ENCODE data around the gene SEC31A. TPM values are rescaled to one million over a fixed set of nuclear protein-coding genes. Genes with fewer than 3 reads are reported as not detected.

SEC31A gene
- total RNA-seq, 4 donors from 2014 or later = 95.2 to 112 (median 105) TPM

- TF ChIP-seq POLR2A (IDR thresholded peaks at IDR 0.05) = no peak
- TF ChIP-seq, protein P1, sequence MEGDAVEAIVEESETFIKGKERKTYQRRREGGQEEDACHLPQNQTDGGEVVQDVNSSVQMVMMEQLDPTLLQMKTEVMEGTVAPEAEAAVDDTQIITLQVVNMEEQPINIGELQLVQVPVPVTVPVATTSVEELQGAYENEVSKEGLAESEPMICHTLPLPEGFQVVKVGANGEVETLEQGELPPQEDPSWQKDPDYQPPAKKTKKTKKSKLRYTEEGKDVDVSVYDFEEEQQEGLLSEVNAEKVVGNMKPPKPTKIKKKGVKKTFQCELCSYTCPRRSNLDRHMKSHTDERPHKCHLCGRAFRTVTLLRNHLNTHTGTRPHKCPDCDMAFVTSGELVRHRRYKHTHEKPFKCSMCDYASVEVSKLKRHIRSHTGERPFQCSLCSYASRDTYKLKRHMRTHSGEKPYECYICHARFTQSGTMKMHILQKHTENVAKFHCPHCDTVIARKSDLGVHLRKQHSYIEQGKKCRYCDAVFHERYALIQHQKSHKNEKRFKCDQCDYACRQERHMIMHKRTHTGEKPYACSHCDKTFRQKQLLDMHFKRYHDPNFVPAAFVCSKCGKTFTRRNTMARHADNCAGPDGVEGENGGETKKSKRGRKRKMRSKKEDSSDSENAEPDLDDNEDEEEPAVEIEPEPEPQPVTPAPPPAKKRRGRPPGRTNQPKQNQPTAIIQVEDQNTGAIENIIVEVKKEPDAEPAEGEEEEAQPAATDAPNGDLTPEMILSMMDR (IDR thresholded peaks at IDR 0.05 in 4 of 5, conservative IDR thresholded peaks at IDR 0.05 in 1 of 5) = no peak
- Histone ChIP-seq H3K4me1 (no peaks in the 10 kb centered on the region), H3K27ac (no peak overlapping the region), H3K27me3 (peaks cover 0 to 4% (median 0%) of the 10 kb centered on the region in 3 donors), H3K4me3 (no peak overlapping the region), H3K9me3 (no peaks in the 10 kb centered on the region), H3K36me3 (no peaks in the 10 kb centered on the region)
- DNase-seq (no peak), ATAC-seq (no peak)
- intact Hi-C loops (cut with DNase I; ENCODE audit: low total_unique reads) (no loop called here), in situ Hi-C loops (cut with MboI; ENCODE audit: low sequenced_read_pairs in 4 of 4) (no loop called here)
These were observed 100.8 kb downstream of the SEC31A start for GRCh38 chr4:82790060-82790660.

- H3K27me3 ChIP-seq = peaks cover 0 to 4% (median 0%) of the 10 kb centered on the region in 3 donors
- TF ChIP-seq, protein P1 (IDR thresholded peaks at IDR 0.05 in 4 of 5, conservative IDR thresholded peaks at IDR 0.05 in 1 of 5) = no peak
- no peak for TF ChIP-seq POLR2A (IDR thresholded peaks at IDR 0.05)
- H3K4me1 ChIP-seq = no peaks in the 10 kb centered on the region
- intact Hi-C loops (cut with DNase I; ENCODE audit: low total_unique reads) (no loop called here), in situ Hi-C loops (cut with MboI; ENCODE audit: low sequenced_read_pairs in 4 of 4) (no loop called here)
- H3K4me3 ChIP-seq = no peak overlapping the region
- no peak overlapping the region for H3K27ac ChIP-seq
- DNase-seq (no peak), ATAC-seq (no peak)
- no peaks in the 10 kb centered on the region for H3K9me3 ChIP-seq
- H3K36me3 ChIP-seq = no peaks in the 10 kb centered on the region
These were observed 101.8 kb downstream of the SEC31A start for GRCh38 chr4:82789025-82789776.

- Histone ChIP-seq H3K27ac (no peak overlapping the region), H3K4me1 (no peaks in the 10 kb centered on the region), H3K36me3 (no peaks in the 10 kb centered on the region), H3K4me3 (no peak overlapping the region), H3K9me3 (no peaks in the 10 kb centered on the region), H3K27me3 (peaks cover 0 to 4% (median 0%) of the 10 kb centered on the region in 3 donors)
- intact Hi-C loops (cut with DNase I; ENCODE audit: low total_unique reads) (no loop called here), in situ Hi-C loops (cut with MboI; ENCODE audit: low sequenced_read_pairs in 4 of 4) (no loop called here)
- DNase-seq (no peak), ATAC-seq (no peak)
- no peak for TF ChIP-seq POLR2A (IDR thresholded peaks at IDR 0.05)
- TF ChIP-seq, protein P1 (IDR thresholded peaks at IDR 0.05 in 4 of 5, conservative IDR thresholded peaks at IDR 0.05 in 1 of 5) = no peak
These were observed 103.6 kb downstream of the SEC31A start for GRCh38 chr4:82787342-82787741.

- Histone ChIP-seq H3K36me3 (no peaks in the 10 kb centered on the region), H3K27ac (no peak overlapping the region), H3K4me3 (no peak overlapping the region), H3K9me3 (no peaks in the 10 kb centered on the region), H3K4me1 (no peaks in the 10 kb centered on the region), H3K27me3 (peaks cover 0 to 4% (median 0%) of the 10 kb centered on the region in 3 donors)
- TF ChIP-seq, protein P1 (IDR thresholded peaks at IDR 0.05 in 4 of 5, conservative IDR thresholded peaks at IDR 0.05 in 1 of 5) = no peak
- TF ChIP-seq POLR2A (IDR thresholded peaks at IDR 0.05) = no peak
- ATAC-seq (no peak), DNase-seq (no peak)
- in situ Hi-C loops (cut with MboI; ENCODE audit: low sequenced_read_pairs in 4 of 4) (no loop called here), intact Hi-C loops (cut with DNase I; ENCODE audit: low total_unique reads) (no loop called here)
These were observed 104.1 kb downstream of the SEC31A start for GRCh38 chr4:82786828-82787227.
